HepG2 (cell line): ENCODE data around the gene RMI1. TPM values are rescaled to one million over a fixed set of nuclear protein-coding genes. Genes with fewer than 3 reads are reported as not detected.

Experiments used
- ASH2L ChIP-seq: fragments of 300-600, 200-600 bp; sonication (generic); IDR thresholded peaks from 2 replicates; pipeline ENCODE4 v1.7.0; 2017; ENCODE audit warnings: low read depth, mild to moderate bottlenecking, moderate library complexity, mixed read lengths, low read length; ENCODE audit not compliant: insufficient read length
- DMTF1 ChIP-seq: sonication (generic); formaldehyde crosslinking; IDR thresholded peaks from 2 replicates; pipeline ENCODE4 v1.4.0; 2020; ENCODE audit warnings: mild to moderate bottlenecking, missing genetic modification reagents
- ESRRA ChIP-seq: sonication (generic); formaldehyde crosslinking; IDR thresholded peaks from 2 replicates; pipeline ENCODE4 v1.5.1; 2020; ENCODE audit warnings: mild to moderate bottlenecking, low read depth, missing genetic modification reagents
- HMGXB3 ChIP-seq: sonication (generic); formaldehyde crosslinking; IDR thresholded peaks from 2 replicates; pipeline ENCODE4 v1.4.0; 2020; ENCODE audit warnings: missing genetic modification reagents, borderline replicate concordance
- KLF13 ChIP-seq: sonication (generic); formaldehyde crosslinking; IDR thresholded peaks from 2 replicates; pipeline ENCODE4 v1.4.0; 2020; ENCODE audit warnings: mild to moderate bottlenecking, missing genetic modification reagents
- MBD4 ChIP-seq: IDR thresholded peaks from 2 replicates; pipeline ENCODE4 v1.6.1; 2012; ENCODE audit warnings: low read length, inconsistent platforms, borderline replicate concordance
- MIXL1 ChIP-seq: IDR thresholded peaks from 2 replicates; pipeline ENCODE4 v1.6.1; 2016
- MXI1 ChIP-seq: IDR thresholded peaks from 3 replicates; pipeline ENCODE4 v1.6.1; 2012; ENCODE audit warnings: low read depth, low read length, inconsistent platforms, borderline replicate concordance
- NCOA5 ChIP-seq: sonication (generic); formaldehyde crosslinking; IDR thresholded peaks from 2 replicates; pipeline ENCODE4 v1.4.0; 2020; ENCODE audit warnings: missing genetic modification reagents
- NFKB2 ChIP-seq: sonication (generic); formaldehyde crosslinking; IDR thresholded peaks from 2 replicates; pipeline ENCODE4 v1.4.0; 2020; ENCODE audit warnings: missing genetic modification reagents, borderline replicate concordance
- POLR2A ChIP-seq, 2 experiments: IDR thresholded peaks; 2 replicates each; pipeline ENCODE4 v1.6.1; 2011; ENCODE audit warnings: low read depth in 2 of 2, low read length in 2 of 2, mild to moderate bottlenecking in 1 of 2, moderate library complexity in 1 of 2; ENCODE audit not compliant: insufficient read depth in 1 of 2
- SIX4 ChIP-seq: sonication (generic); formaldehyde crosslinking; IDR thresholded peaks from 2 replicates; pipeline ENCODE4 v1.4.0; 2020; ENCODE audit warnings: missing genetic modification reagents
- TFDP2 ChIP-seq: sonication (generic); formaldehyde crosslinking; IDR thresholded peaks from 2 replicates; pipeline ENCODE4 v1.4.0; 2020; ENCODE audit warnings: missing genetic modification reagents
- TSC22D2 ChIP-seq: sonication (generic); formaldehyde crosslinking; IDR thresholded peaks from 2 replicates; pipeline ENCODE4 v1.5.1; 2020; ENCODE audit warnings: missing genetic modification reagents, mild to moderate bottlenecking, borderline replicate concordance
- ZFP91 ChIP-seq: sonication (generic); formaldehyde crosslinking; IDR thresholded peaks from 2 replicates; pipeline ENCODE4 v1.9.0; 2022; ENCODE audit warnings: missing genetic modification reagents, mild to moderate bottlenecking, borderline replicate concordance
- ZIK1 ChIP-seq: sonication (generic); formaldehyde crosslinking; IDR thresholded peaks from 2 replicates; pipeline ENCODE4 v1.5.0; 2020; ENCODE audit warnings: mild to moderate bottlenecking, low read depth, missing genetic modification reagents, borderline replicate concordance
- ZNF431 ChIP-seq: sonication (generic); formaldehyde crosslinking; IDR thresholded peaks from 2 replicates; pipeline ENCODE4 v1.9.0; 2022; ENCODE audit warnings: missing genetic modification reagents, low read depth, mild to moderate bottlenecking, borderline replicate concordance
- ZNF569 ChIP-seq: sonication (generic); formaldehyde crosslinking; IDR thresholded peaks from 2 replicates; pipeline ENCODE4 v1.5.0; 2020; ENCODE audit warnings: mild to moderate bottlenecking, missing genetic modification reagents, moderate library complexity, borderline replicate concordance
- ZNF672 ChIP-seq: sonication (generic); formaldehyde crosslinking; IDR thresholded peaks from 2 replicates; pipeline ENCODE4 v1.8.1; 2022; ENCODE audit warnings: missing genetic modification reagents
- ZNF891 ChIP-seq: sonication (generic); formaldehyde crosslinking; IDR thresholded peaks from 2 replicates; pipeline ENCODE4 v1.5.0; 2020; ENCODE audit warnings: mild to moderate bottlenecking, missing genetic modification reagents
- polyA plus RNA-seq, 8 experiments: library from polyadenylated mRNA; depleted of rRNA in 3 of 8; stranded (reverse) in 7 of 8; unstranded in 1 of 8; fragments of >200 nt; fragmentation: Illumina TruSeq in 4 of 8; extraction: Trizol in 4 of 8; gene quantifications; 2 replicates each; pipeline versions ENCODE4 v1.2.1 to v1.2.3, GENCODE V29; 2011 to 2016; ENCODE audit warnings: low read depth in 4 of 8, missing spikeins in 1 of 8, mixed read lengths in 1 of 8; ENCODE audit not compliant: insufficient read depth in 1 of 8
- total RNA-seq, 5 experiments: library from RNA; depleted of rRNA; stranded (reverse); fragments of >200 nt; fragmentation: Illumina TruSeq; extraction: Trizol; gene quantifications; 2 replicates each; pipeline ENCODE4 v1.2.3, GENCODE V29; 2016; ENCODE audit warnings: low read depth in 1 of 5

The RMI1 gene
- total and polyA plus RNA-seq, 2 of the 13 experiments (the other 11 are each of a cell fraction or from before 2014, with no cell fraction given) = 0.54 to 3.7 TPM

- TF ChIP-seq DMTF1 (CRISPR knock-in tag) (no peak), ASH2L (peak; percentile 95), KLF13 (CRISPR knock-in tag) (no peak), HMGXB3 (CRISPR knock-in tag) (no peak), TFDP2 (CRISPR knock-in tag) (peak; percentile 94), ZFP91 (CRISPR knock-in tag) (peak; percentile 88; the same call in 1 of the 2 replicates), SIX4 (CRISPR knock-in tag) (no peak), MIXL1 (CRISPR knock-in tag) (0 out of 2 replicates have a peak, but pooled peaks have one; percentile 22), NCOA5 (CRISPR knock-in tag) (no peak), ZIK1 (CRISPR knock-in tag) (peak; percentile 41; the same call in 1 of the 2 replicates), ZNF672 (CRISPR knock-in tag) (no peak), NFKB2 (no peak; the same call in 1 of the 2 replicates), MBD4 (no peak), ESRRA (no peak), TSC22D2 (CRISPR knock-in tag) (0 out of 2 replicates have a peak, but pooled peaks have one; percentile 18), POLR2A (IDR thresholded peaks at IDR 0.05; ENCODE audit: insufficient read depth in 1 of 2, low read depth in 2 of 2, low read length in 2 of 2) (peak; percentile 86 to 87), ZNF891 (CRISPR knock-in tag) (peak; percentile 92; the same call in 1 of the 2 replicates), ZNF431 (CRISPR knock-in tag) (no peak; the same call in 1 of the 2 replicates), MXI1 (peak; percentile 61; the same call in 1 of the 3 replicates), ZNF569 (CRISPR knock-in tag) (no peak)
Measured at GRCh38 chr9:83956436-83957247, 24.0 kb upstream of the RMI1 start (continued).
